HG03060 (cell line): Measurements from ENCODE around the gene DLEC1.

ENCODE experiments used
- ATAC-seq: cut with Tn5 transposase; IDR thresholded peaks from one replicate; pipeline ENCODE4 v1.9.1; 2021; ENCODE audit warnings: low read depth, moderate number of reproducible peaks; ENCODE audit not compliant: unreplicated experiment

The DLEC1 gene

GRCh38 chr3:38168151-38169026 is 129.4 kb downstream of the DLEC1 start:
- ATAC-seq: no peak

GRCh38 chr3:38169027-38169317 is 130.0 kb downstream of the DLEC1 start:
- ATAC-seq: no peak

GRCh38 chr3:38170722-38171121 is 131.7 kb downstream of the DLEC1 start:
- ATAC-seq: no peak

GRCh38 chr3:38171622-38172021 is 132.6 kb downstream of the DLEC1 start:
- no peak for ATAC-seq
